ENCODE results near the gene IL1RAPL2. TPM values are rescaled to one million over a fixed set of nuclear protein-coding genes. Genes with fewer than 3 reads are reported as not detected.
"Not testable (repeated sequence)": the region's sequence is repeated elsewhere in the genome, so short reads cannot be mapped to it uniquely, and the experiment has no call there.

The IL1RAPL2 gene
- under 1 TPM in 5 of 6 experiments, not detected in 1; 0.13 to 0.70 (median 0.29) TPM for total RNA-seq
- long read RNA-seq, partial matches to known transcripts, result 0 of 2 reads
- long read RNA-seq, other reads (novel, unspliced or antisense), result 2 of 2 reads

DNA sequence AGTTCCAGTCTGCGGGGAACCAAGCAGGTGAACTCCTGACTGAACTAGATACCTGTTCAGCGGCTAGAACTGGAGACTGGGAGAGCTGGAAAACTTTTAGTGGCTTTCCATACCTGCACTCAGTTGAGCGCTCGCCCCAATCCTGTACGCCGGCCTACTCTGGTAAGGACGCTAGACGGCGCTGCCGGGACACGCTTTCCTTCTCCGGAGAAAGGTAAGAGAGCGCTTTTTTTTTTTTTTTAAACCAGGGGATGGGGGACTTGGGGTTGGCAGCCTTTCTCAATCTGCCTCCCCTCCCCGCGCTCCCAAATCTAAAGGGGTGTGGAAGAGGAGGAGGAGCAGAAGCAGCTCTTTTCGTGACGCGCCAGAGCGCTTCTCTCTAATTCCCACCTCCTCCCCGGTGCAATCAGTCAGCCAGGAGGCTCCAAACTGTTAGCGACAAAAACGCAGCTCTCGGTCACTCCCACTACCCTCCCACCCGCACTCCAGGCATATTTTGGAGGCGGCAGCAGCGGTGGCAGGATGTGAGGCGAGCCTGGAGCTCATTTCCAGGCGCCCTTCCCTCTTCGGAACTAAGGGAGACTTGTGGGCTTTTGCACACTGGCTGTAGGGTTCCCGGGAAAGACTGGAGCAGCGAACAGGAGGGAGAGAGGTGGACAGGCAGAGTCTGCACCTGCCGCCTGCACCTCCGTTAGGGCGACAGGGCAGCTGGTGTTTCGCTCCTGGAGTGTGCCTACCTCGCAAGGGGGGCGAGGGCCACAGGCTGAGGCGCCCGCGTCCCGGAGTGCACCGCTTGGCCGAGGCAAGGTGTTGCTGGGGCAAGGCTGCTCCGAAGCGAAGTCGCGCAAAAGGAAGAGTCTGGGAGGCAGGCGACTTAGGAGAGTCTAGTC is at the start of gene IL1RAPL2:
IL1RAPL2 (plus strand) TSS at position 409 of the 890 bp plus-strand sequence.
- intact Hi-C loops (cut with DNase I), result no loop called here
- peak within 1 kb of the TSS; percentile 20 to 48 (median 44) for H3K4me3 ChIP-seq
- H3K36me3 ChIP-seq, result no peaks in the 10 kb centered on the region
- DNase-seq, result peak; percentile 64 to 79 (median 68)
- H3K4me1 ChIP-seq, result peaks cover 0 to 4% (median 0%) of the 10 kb centered on the region in 4 donors
- peak; percentile 84 to 91 (median 88) for ATAC-seq
- H3K27me3 ChIP-seq, result no peaks in the 10 kb centered on the region
- H3K27ac ChIP-seq, result no peak within 1 kb of the TSS
- no peak for TF ChIP-seq POLR2A (IDR thresholded peaks at IDR 0.05)
- TF ChIP-seq, protein P1, sequence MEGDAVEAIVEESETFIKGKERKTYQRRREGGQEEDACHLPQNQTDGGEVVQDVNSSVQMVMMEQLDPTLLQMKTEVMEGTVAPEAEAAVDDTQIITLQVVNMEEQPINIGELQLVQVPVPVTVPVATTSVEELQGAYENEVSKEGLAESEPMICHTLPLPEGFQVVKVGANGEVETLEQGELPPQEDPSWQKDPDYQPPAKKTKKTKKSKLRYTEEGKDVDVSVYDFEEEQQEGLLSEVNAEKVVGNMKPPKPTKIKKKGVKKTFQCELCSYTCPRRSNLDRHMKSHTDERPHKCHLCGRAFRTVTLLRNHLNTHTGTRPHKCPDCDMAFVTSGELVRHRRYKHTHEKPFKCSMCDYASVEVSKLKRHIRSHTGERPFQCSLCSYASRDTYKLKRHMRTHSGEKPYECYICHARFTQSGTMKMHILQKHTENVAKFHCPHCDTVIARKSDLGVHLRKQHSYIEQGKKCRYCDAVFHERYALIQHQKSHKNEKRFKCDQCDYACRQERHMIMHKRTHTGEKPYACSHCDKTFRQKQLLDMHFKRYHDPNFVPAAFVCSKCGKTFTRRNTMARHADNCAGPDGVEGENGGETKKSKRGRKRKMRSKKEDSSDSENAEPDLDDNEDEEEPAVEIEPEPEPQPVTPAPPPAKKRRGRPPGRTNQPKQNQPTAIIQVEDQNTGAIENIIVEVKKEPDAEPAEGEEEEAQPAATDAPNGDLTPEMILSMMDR (IDR thresholded peaks at IDR 0.05), result peak; percentile 25 to 60 (median 52)
- WGBS (ENCODE audit: insufficient coverage, low coverage, low lambda C conversion rate, missing lambda C conversion rate), result 22% methylated on average over 21 of the region's 48 CpGs
- H3K9me3 ChIP-seq, result no peaks in the 10 kb centered on the region

DNA sequence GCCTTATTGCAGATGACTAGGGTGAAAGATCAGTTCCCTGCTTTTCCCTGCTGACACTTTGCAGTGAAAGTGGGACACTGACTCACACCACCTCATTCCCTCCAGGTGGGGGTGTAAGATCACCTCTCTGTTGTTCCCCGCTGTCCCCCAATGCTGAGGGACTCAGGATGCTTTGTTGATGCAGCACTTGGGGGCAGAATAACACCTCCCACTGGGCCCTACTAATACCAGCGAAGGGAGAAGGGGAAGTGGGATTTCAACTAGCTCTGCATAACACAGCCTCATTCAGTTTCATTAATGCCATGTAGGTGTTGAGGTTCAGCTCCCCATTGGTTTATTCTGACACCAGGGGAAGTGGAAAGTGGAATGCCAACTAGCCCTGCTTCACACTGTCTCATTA is 43.6 kb upstream of the IL1RAPL2 start:
- Histone ChIP-seq H3K4me3 (no peak overlapping the region), H3K27me3 (peaks cover 0 to 4% of the 10 kb centered on the region in 2 donors), H3K27ac (no peak overlapping the region), H3K9me3 (no peaks in the 10 kb centered on the region), H3K36me3 (no peaks in the 10 kb centered on the region), H3K4me1 (peaks cover 0 to 2% (median 0%) of the 10 kb centered on the region in 4 donors)
- no peak for TF ChIP-seq POLR2A (IDR thresholded peaks at IDR 0.05)
- TF ChIP-seq, protein P1 (IDR thresholded peaks at IDR 0.05), result no peak
- ATAC-seq (no peak), DNase-seq (no peak)
- 22% methylated on average over 2 of the region's 2 CpGs for WGBS (ENCODE audit: insufficient coverage, low coverage, low lambda C conversion rate, missing lambda C conversion rate)
- intact Hi-C loops (cut with DNase I), result no loop called here

DNA sequence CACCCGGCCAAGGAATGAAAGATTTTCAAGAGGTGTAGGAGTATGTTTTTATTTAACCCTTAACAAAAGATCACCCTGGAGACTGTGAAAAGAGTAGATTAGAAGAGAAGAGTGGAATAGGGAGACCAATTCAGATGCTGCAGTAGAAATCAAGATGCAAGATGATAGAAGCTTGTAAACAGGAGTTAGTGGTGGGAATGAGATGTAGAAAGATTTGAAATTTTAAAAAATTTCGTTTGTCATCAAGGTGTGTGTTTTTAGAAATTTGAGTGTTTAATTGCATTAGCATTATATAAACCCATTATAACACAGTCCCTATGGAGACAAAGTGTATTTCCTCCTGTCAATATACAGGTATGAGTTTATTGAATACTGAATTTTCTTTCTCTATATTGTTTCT is 42.1 kb upstream of the IL1RAPL2 start:
- Histone ChIP-seq H3K36me3 (no peaks in the 10 kb centered on the region), H3K4me1 (peaks cover 0 to 2% (median 0%) of the 10 kb centered on the region in 4 donors), H3K9me3 (no peaks in the 10 kb centered on the region), H3K27ac (no peak overlapping the region), H3K4me3 (no peak overlapping the region), H3K27me3 (peaks cover 0 to 8% of the 10 kb centered on the region in 2 donors)
- intact Hi-C loops (cut with DNase I), result no loop called here
- WGBS (ENCODE audit: insufficient coverage, low coverage, low lambda C conversion rate, missing lambda C conversion rate), result 41% methylated on average over 2 of the region's 2 CpGs
- DNase-seq, result no peak
- TF ChIP-seq, protein P1 (IDR thresholded peaks at IDR 0.05), result no peak
- no peak for ATAC-seq

DNA sequence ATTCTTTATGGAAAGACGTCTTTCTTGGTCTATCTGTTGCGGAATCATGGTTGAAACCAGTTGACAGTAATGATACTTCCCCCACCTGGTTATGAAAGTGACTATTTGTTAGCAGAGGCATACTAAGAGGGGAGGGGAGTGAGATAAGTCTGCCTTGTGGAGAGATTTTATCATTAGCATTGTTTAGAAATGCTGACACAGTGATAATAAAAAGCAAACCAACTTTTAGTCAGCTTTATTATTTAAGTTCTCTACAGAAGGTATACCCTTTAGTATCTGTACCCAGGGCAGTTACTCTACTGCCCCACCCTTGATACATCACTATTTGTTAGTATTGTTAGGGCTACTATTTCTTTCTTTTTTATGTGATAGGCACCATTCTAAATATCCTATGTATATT is 26.9 kb upstream of the IL1RAPL2 start:
- TF ChIP-seq, protein P1 (IDR thresholded peaks at IDR 0.05), result no peak
- TF ChIP-seq POLR2A (IDR thresholded peaks at IDR 0.05), result no peak
- intact Hi-C loops (cut with DNase I), result no loop called here
- WGBS (ENCODE audit: insufficient coverage, low coverage, low lambda C conversion rate, missing lambda C conversion rate), result 66% methylated on average over 2 of the region's 2 CpGs
- Histone ChIP-seq H3K27ac (no peak overlapping the region), H3K4me1 (no peaks in the 10 kb centered on the region), H3K36me3 (no peaks in the 10 kb centered on the region), H3K4me3 (no peak overlapping the region), H3K9me3 (no peaks in the 10 kb centered on the region), H3K27me3 (peaks cover 0 to 3% of the 10 kb centered on the region in 2 donors)
- ATAC-seq (no peak), DNase-seq (no peak)

DNA sequence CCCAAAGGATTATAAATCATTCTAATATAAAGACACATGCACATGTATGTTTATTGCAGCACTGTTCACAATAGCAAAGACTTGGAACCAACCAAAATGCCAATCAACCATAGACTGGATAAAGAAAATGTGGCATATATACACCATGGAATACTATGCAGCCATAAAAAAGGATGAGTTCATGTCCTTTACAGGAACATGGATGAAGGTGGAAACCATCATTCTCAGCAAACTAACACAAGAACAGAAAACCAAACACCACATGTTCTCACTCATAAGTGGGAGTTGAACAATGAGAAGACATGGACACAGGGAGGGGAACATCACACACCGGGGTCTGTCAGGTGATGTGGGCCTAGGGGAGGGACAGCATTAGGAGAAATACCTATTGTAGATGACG is 23.6 kb upstream of the IL1RAPL2 start:
- intact Hi-C loops (cut with DNase I); H3K36me3 ChIP-seq; H3K27ac ChIP-seq; DNase-seq; H3K4me3 ChIP-seq; ATAC-seq; H3K9me3 ChIP-seq; H3K27me3 ChIP-seq; H3K4me1 ChIP-seq: not testable (repeated sequence)
- 45% methylated on average over 2 of the region's 2 CpGs for WGBS (ENCODE audit: insufficient coverage, low coverage, low lambda C conversion rate, missing lambda C conversion rate)

Data from right lobe of liver (tissue), 6 donors.